Stimulated activated CD8-positive, alpha-beta memory T cell treated with anti-CD3 and anti-CD28 coated beads, Interleukin-2, amount 100 ng/mL, for 48 hours (primary cell): ENCODE results near the gene ARHGAP10.

ENCODE experiments used
- DNase-seq, 2 donors: peaks; one replicate each; pipeline ENCODE4 v3.0.0-alpha.2; 2020; ENCODE audit warnings: low read depth in 2 of 2

The ARHGAP10 gene

GRCh38 chr4:148091896-148092295 lies 360.0 kb downstream of the ARHGAP10 start:
- no peak for DNase-seq

DNA sequence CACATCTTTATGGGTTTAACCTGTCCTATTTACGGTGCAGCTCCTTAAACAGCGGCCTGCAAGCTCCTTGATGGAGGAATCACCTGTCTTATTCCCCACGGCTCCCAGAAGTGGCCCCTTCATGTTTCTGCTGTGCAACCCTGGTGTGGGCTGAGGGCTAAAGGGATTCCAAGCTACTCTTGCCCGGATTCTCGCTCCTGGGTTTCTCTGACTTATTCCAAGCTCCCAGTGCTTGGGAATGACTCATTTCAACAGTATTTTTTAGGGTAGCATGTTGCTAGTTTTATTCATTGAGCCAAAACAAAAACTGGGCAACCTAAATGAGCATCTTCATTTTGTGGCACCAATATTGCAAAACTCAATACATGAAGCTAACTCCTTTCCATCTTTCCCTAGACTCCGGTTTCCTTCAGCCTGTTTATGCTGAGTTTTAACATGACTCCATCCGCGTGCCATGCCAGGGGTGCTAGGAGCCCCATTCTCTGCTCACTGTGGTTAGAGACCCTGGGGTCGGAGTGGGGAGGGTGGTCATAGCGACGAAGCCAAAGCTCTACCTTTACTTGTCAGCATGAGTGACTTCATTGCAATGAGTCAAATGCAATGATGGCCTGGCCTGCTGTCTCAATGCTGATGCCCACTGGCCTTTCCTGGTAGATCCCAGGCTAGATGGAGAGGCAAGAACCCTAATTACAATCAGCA lies 360.6 kb downstream of the ARHGAP10 start:
- DNase-seq: no peak

DNA sequence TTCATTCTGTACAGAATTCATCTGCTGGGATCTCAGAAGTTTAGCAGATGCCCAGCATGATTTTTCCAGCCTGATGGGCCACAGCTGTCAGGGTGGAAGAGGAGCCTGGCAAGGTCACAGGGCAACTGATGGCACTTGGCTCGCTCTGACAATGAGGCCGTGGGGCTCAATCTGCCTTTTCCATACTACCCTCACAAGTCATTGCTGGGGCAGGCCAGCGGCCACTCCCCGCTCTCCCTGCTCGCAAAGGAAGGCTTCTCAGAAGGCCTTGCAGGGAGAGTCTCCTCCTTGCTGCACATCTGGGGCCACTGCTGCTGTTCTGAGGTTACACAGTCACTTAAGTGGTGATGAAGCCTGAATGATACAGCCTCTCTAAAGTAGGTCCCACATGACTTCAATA lies 361.2 kb downstream of the ARHGAP10 start:
- DNase-seq: no peak

- no peak for DNase-seq
These were observed 362.3 kb downstream of the ARHGAP10 start for GRCh38 chr4:148094149-148094548.

- DNase-seq: no peak
These were observed 363.5 kb downstream of the ARHGAP10 start for GRCh38 chr4:148095346-148095923.

DNA sequence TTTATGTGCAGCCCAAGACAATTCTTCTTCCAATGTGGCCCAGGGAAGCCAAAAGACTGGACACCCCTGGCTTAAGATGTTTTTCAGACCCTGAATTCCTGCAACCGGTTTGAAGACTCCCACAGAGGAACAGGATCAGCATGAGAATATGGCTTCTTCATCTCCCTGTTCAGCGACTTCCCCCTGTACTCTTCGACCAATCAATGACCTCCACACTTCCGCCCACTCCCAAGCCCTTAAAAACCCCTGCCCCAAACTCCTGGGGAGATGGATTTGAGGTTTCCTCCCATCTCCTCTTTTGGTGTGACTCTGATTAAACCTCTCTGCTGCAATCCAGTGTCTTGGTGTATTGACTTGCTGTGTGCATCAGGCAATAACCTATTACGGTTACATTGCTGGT lies 365.9 kb downstream of the ARHGAP10 start:
- no peak for DNase-seq

- no peak for DNase-seq
These were observed 369.3 kb downstream of the ARHGAP10 start for GRCh38 chr4:148101235-148101634.

GRCh38 chr4:148101790-148102189 lies 369.9 kb downstream of the ARHGAP10 start:
- DNase-seq: no peak

GRCh38 chr4:148103597-148104355 lies 371.9 kb downstream of the ARHGAP10 start:
- no peak for DNase-seq

- DNase-seq: no peak
These were observed 376.9 kb downstream of the ARHGAP10 start for GRCh38 chr4:148108766-148109165.

- DNase-seq: no peak
These were observed 377.3 kb downstream of the ARHGAP10 start for GRCh38 chr4:148109216-148109615.

DNA sequence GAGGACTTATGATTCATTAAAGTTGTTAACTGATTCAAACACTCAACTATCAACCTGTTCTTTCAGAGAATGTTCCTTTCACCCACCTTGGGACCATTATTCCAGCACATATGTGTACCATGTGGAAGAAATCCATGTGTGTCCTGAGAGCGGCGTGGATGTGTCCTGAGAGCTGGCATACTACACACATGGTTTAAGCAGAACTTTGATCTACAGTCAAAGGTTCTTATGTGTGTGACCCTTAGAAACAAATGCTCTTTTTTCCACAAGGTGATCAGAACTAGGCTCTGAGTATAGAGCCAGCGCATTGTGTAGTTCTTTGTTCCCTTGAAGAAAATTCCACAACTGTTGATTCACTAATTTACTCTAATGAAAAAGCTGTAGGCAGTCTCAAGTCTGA lies 378.3 kb downstream of the ARHGAP10 start:
- DNase-seq: no peak

DNA sequence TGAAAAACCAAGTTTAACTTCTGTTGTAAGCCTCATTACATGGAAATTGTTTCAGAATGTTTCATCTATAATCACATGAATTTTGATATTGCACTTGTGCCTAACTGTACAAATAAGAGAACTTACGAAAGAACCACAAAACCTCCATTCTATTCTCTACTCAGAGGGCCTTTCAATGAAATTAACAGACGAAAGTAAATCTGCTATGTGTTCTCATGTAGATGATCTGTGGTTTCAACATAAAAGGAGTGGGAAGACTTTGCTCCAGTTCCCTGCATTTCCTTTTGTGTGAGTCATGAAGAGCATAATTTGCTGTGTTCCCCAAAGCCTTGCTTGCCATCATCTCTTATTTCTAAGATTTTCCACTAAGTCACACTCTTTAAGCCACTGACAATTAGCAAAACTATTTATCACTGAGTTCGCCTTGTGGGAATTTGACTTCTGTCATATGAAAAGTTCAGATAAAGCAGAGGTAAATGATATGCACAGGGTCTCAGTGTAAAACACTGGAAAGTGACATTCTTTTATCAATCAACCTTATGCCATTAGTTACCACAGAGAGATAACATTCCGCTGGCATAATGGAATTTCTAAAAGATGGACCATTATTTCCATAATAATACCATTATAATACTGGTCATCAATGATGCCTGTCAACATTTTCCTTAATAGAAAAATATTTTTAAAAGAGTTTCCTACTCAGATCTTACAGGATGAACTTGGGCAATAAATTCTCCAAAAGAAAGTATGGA lies 380.5 kb downstream of the ARHGAP10 start:
- DNase-seq: no peak

DNA sequence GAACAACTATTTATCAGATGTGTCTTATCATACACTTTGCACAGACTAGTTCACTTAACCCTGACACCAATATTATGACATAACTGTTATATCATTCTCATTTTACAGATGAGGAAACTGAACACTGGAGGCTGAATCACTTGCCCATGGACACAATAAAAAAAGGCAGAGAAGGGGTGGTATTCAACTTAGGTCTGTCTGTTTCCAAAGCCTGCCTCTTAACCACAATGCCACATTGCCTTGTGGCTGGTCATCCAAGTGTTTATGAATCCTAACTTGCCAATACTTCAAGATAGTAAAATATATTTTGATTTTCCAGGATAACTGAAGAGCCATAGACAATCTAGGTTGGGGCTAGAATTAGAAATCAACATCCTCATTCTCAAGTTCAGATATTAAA lies 382.5 kb downstream of the ARHGAP10 start:
- no peak for DNase-seq

DNA sequence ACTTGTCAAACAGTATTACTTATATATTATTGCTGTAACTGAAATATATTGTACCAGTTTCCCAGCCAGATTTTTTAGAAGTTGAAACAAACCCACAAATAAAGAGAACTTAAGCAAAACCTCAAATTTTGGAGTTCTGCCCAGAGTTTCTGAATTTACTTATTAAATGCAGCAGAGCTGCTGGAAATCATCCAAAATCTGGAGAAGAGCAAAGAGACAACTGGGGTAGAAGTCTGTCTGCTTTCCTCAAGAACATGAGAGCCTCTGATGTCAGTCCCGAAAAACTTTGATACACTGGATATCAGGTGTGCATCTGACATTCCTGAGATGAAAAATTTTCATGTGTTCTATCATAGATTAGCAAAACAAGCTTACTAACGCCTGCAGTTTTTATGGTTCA lies 384.4 kb downstream of the ARHGAP10 start:
- DNase-seq: no peak

DNA sequence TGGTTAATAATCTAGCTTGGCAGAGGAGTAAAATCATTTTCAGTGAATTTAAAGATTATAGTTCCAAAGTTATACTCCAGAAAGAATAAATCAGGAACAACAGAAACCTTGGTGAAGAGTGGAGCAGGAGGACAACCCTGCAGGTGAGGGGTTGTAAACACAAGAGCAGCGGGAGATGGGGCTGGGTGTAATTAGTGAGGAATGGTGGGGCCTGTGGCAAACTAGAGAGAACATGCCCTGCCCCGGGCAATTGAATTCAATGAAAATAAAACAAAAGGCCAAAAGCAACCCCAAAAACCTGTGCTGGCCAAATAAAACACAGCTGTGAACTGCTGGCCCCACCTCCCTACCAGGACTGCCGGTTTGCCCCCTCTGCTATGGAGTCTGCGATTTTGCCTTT lies 385.1 kb downstream of the ARHGAP10 start:
- no peak for DNase-seq

GRCh38 chr4:148118179-148118578 lies 386.3 kb downstream of the ARHGAP10 start:
- no peak for DNase-seq

- no peak for DNase-seq
These were observed 386.7 kb downstream of the ARHGAP10 start for GRCh38 chr4:148118633-148119032.

DNA sequence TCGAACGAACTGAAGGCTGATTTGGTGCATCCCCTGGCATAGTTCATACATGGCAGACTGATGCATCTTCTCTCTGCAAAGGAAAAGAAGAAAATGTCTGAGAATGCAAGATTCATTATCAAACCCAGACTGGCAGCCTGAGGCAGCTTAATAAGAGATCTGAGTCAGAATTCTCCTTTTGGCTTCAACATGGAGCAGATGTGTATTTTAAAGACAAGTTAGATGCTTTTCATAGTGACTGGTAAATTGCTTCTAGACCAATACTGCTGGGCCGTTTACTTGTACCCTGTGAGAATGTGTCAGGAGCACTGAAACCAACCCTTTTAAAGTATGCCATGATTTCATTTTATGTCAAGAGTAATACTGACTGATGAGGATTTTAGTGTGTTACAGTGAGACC lies 388.3 kb downstream of the ARHGAP10 start:
- no peak for DNase-seq
